ENCODE data around the gene NMU. TPM values are rescaled to one million over a fixed set of nuclear protein-coding genes. Genes with fewer than 3 reads are reported as not detected.

NMU gene
- total RNA-seq, 4 donors from 2014 or later = 1.3 TPM; not detected in 3

DNA sequence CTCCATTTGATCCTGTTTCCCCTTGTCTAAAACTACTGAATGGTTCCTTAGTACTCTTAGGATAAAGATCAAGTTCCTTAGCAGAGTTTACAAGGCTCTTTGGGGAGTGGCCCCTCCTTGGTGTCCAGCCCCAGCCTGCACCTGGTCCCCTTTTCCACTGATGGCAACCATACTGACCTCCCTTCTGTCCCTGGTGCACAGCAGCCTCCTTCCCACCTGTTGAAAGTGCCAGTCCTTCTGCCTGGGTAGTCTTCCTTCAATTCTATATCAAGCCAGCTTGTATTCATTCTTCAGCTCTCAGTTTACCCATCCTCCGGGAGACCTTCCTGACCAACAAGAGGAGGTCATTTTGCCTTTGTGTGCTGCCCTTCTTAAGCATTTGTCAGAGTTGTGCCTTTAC, 30.4 kb upstream of the NMU start:
- no peak for DNase-seq (ENCODE audit: low spot score in 2 of 2)
- no peaks in the 10 kb centered on the region for H3K9me3 ChIP-seq
- no peaks in the 10 kb centered on the region for H3K36me3 ChIP-seq
- no peak for TF ChIP-seq EP300 (IDR thresholded peaks at IDR 0.05)
- no peak for TF ChIP-seq POLR2A (IDR thresholded peaks at IDR 0.05)
- TF ChIP-seq, protein P1, sequence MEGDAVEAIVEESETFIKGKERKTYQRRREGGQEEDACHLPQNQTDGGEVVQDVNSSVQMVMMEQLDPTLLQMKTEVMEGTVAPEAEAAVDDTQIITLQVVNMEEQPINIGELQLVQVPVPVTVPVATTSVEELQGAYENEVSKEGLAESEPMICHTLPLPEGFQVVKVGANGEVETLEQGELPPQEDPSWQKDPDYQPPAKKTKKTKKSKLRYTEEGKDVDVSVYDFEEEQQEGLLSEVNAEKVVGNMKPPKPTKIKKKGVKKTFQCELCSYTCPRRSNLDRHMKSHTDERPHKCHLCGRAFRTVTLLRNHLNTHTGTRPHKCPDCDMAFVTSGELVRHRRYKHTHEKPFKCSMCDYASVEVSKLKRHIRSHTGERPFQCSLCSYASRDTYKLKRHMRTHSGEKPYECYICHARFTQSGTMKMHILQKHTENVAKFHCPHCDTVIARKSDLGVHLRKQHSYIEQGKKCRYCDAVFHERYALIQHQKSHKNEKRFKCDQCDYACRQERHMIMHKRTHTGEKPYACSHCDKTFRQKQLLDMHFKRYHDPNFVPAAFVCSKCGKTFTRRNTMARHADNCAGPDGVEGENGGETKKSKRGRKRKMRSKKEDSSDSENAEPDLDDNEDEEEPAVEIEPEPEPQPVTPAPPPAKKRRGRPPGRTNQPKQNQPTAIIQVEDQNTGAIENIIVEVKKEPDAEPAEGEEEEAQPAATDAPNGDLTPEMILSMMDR (IDR thresholded peaks at IDR 0.05) = no peak
- no peaks in the 10 kb centered on the region for H3K4me1 ChIP-seq
- no peak overlapping the region for H3K4me3 ChIP-seq
- 88 to 97% methylated on average over 1 of the region's 1 CpG for WGBS, 2 donors
- no peaks in the 10 kb centered on the region for H3K27me3 ChIP-seq
- H3K27ac ChIP-seq = no peak overlapping the region

DNA sequence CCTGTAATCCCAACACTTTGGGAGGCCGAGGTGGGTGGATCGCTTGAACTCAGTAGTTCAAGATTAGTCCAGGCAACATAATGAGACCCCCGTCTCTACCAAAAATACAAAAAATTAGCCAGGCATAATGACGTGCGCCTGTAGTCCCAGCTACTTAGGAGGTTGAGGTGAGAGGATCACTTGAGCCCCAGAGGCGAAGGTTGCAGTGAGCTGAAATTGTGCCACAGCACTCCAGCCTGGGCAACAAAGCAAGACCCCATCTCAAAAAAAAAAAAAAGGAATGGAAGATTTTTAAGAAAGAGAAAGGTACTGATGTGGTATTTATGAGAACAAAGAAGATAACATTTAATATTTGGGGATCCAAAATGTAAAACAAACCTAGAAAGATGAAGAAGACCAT, 27.0 kb upstream of the NMU start:
- Histone ChIP-seq H3K4me1 (no peaks in the 10 kb centered on the region), H3K9me3 (no peaks in the 10 kb centered on the region), H3K36me3 (no peaks in the 10 kb centered on the region), H3K27ac (no peak overlapping the region), H3K27me3 (no peaks in the 10 kb centered on the region), H3K4me3 (no peak overlapping the region)
- DNase-seq (ENCODE audit: low spot score in 2 of 2) = no peak
- TF ChIP-seq EP300 (IDR thresholded peaks at IDR 0.05) (no peak), POLR2A (IDR thresholded peaks at IDR 0.05) (no peak)
- TF ChIP-seq, protein P1 (IDR thresholded peaks at IDR 0.05) = no peak
- WGBS, 2 donors = 90 to 91% methylated on average over 6 of the region's 6 CpGs

DNA sequence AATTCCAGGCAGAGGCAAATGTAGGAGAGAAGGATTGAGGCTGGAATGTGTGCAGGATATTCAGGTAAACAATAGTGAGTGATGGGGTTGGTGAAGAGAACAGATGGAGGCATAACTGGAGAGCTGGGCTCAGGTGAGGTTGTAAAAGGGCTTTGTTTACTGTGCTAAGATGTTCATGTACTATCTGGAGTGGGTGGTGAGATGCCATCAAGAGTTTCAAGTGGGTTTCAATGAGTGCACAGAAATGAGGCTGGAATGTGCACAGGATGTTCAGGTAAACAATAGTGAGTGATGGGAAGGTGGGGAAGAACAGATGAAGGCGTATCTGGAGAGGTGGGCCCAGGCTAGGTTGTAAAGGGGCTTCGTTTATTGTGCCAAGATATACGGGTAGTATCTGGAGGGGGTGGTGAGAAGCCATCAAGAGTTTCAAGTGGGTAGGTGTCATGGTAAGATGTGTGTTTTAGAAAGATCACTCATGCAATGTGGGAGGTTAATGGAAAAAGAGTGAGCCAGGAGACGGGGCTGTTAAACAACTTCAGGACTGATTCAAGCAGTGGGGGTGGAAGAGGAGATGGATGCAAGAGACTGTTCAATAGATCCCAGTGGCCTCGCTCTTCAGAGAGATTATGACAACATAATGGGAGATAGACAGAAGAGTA, 25.4 kb upstream of the NMU start:
- TF ChIP-seq POLR2A (IDR thresholded peaks at IDR 0.05) (no peak), EP300 (IDR thresholded peaks at IDR 0.05) (no peak)
- TF ChIP-seq, protein P1 (IDR thresholded peaks at IDR 0.05) = no peak
- 71 to 76% methylated on average over 5 of the region's 5 CpGs for WGBS, 2 donors
- no peaks in the 10 kb centered on the region for H3K36me3 ChIP-seq

DNA sequence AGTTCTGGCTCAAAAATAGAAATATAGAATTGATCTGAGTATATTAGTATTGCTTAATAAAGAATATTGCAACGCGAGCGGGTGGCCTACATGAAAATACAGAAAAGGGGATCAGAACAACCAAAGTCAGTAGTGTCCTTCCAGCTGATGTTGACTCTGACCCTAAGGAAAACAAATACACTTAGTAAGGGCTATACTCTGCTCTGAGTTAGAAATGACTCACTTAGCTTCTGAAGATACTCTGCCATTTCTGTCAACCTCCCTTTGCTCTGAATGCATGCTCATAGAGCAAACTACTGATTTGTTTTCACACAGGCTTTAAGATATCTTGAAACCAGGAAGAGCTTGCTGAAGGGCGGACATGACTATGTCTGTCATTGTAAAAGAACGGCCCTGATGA, 22.6 kb upstream of the NMU start:
- Histone ChIP-seq H3K27ac (no peak overlapping the region), H3K4me3 (no peak overlapping the region), H3K36me3 (no peaks in the 10 kb centered on the region), H3K27me3 (no peaks in the 10 kb centered on the region), H3K9me3 (no peaks in the 10 kb centered on the region), H3K4me1 (no peaks in the 10 kb centered on the region)
- no peak for DNase-seq (ENCODE audit: low spot score in 2 of 2)
- TF ChIP-seq, protein P1 (IDR thresholded peaks at IDR 0.05) = no peak
- TF ChIP-seq EP300 (IDR thresholded peaks at IDR 0.05) (no peak), POLR2A (IDR thresholded peaks at IDR 0.05) (no peak)
- 94 to 97% methylated on average over 5 of the region's 5 CpGs for WGBS, 2 donors

More for the DNA sequence above, 25.4 kb upstream of the NMU start:
- Histone ChIP-seq H3K4me3 (no peak overlapping the region), H3K4me1 (no peaks in the 10 kb centered on the region), H3K27ac (no peak overlapping the region), H3K27me3 (no peaks in the 10 kb centered on the region), H3K9me3 (no peaks in the 10 kb centered on the region)
- DNase-seq (ENCODE audit: low spot score in 2 of 2) = no peak

DNA sequence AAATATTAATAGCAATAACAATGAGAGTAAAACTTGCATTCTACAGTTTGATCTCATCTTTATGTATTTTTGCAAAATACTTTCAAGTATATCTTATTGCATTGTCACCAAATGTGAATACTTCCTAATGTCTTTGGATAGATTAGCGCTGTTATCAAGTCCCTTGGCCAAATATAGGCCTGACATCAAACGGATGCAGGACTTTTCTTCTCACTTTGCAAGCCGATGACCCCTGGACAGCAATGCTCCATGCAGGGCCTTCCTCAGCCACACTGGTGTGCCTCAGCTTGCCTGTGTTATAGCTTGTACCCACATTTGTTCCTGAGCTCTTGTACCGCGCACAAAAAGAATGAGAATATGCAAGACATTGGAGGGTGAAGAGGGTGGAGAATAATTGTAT, 18.0 kb upstream of the NMU start:
- Histone ChIP-seq H3K4me3 (no peak overlapping the region), H3K9me3 (no peaks in the 10 kb centered on the region), H3K27ac (no peak overlapping the region), H3K4me1 (no peaks in the 10 kb centered on the region), H3K27me3 (no peaks in the 10 kb centered on the region), H3K36me3 (no peaks in the 10 kb centered on the region)
- no peak for DNase-seq (ENCODE audit: low spot score in 2 of 2)
- WGBS, 2 donors = 91 to 94% methylated on average over 5 of the region's 5 CpGs
- TF ChIP-seq EP300 (IDR thresholded peaks at IDR 0.05) (no peak), POLR2A (IDR thresholded peaks at IDR 0.05) (no peak)
- TF ChIP-seq, protein P1 (IDR thresholded peaks at IDR 0.05) = no peak
